OCI-M1 (cell line): Measurements from ENCODE around the gene PPP2R1B.

Experiments used
- DNase-seq: peaks from one replicate; lab custom pipeline; 2025; lab: John Stamatoyannopoulos, UW

Gene PPP2R1B

GRCh38 chr11:111693224-111693937 is 72.8 kb downstream of the PPP2R1B start:
- no peak for DNase-seq

- DNase-seq = no peak
Observed at GRCh38 chr11:111691741-111692140, 74.4 kb downstream of the PPP2R1B start.

- no peak for DNase-seq
Observed at GRCh38 chr11:111691176-111691575, 75.0 kb downstream of the PPP2R1B start.

GRCh38 chr11:111688013-111688412 is 78.2 kb downstream of the PPP2R1B start:
- no peak for DNase-seq

- DNase-seq = no peak
Observed at GRCh38 chr11:111684251-111684650, 81.9 kb downstream of the PPP2R1B start.

- no peak for DNase-seq
Observed at GRCh38 chr11:111683806-111684205, 82.4 kb downstream of the PPP2R1B start.

- no peak for DNase-seq
Observed at GRCh38 chr11:111680486-111681175, 85.6 kb downstream of the PPP2R1B start.
